GM13976 (cell line): ENCODE results near the gene MRPL52.

Experiments used
- DNase-seq: peaks from one replicate; pipeline ENCODE4 v3.0.0; 2012; ENCODE audit warnings: low spot score
- CTCF ChIP-seq: IDR thresholded peaks from 2 replicates; pipeline ENCODE4 v1.5.1; 2012; ENCODE audit warnings: borderline replicate concordance, mild to moderate bottlenecking; ENCODE audit not compliant: insufficient read depth; ENCODE audit errors: extremely low read depth, missing control alignments, control extremely low read depth
- in situ Hi-C: fragments of 300-500 bp; cut with MboI; formaldehyde crosslinking; loops from one replicate; pipeline ENCODE4 v1.12.0; 2022; ENCODE audit warnings: low sequenced_read_pairs, mixed read lengths, inconsistent platforms; ENCODE audit not compliant: unreplicated experiment

The MRPL52 gene

GRCh38 chr14:22808388-22809209 lies 21.1 kb upstream of the MRPL52 start:
- no peak for TF ChIP-seq CTCF
- DNase-seq: no peak
- in situ Hi-C loops: no loop called here

DNA sequence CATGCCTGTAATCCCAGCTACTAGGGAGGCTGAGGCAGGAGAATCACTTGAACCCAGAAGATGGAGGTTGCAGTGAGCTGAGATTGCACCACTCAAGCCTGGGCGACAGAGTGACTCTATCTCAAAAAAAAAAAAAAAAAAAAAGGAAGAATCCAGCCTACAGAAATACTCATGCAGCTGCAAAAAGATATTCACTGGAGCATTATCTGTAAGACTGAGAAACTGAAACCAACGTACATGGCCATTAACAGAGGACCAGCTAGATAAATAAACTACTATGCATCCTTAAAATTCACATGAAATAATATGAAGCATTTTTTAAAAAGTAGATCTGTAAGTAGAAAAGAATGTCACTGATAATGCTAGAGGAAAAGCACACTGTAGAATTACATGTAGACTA lies 18.0 kb upstream of the MRPL52 start:
- TF ChIP-seq CTCF: no peak
- no peak for DNase-seq
- in situ Hi-C loops: no loop called here

- TF ChIP-seq CTCF: no peak
- in situ Hi-C loops: no loop called here
- no peak for DNase-seq
Measured at GRCh38 chr14:22812744-22813143, 16.9 kb upstream of the MRPL52 start.

DNA sequence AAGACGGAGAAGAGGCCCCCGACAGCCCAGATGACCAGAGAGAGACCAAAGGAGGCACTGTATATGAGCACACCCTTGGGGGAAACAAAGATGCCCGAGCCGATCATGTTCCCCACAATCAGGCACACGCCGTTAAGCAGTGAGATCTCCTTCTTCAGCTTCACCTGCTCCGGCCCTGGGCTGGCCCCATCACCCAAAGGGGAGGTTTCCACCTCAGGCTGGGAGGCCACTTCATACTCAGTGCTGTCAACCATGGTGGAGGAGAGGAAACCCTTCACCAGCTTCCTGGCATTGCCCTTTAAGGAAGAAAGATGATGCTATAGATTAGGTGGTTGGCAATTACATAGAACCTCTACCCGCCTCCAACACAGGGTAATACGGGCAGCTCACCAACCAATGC lies 16.5 kb upstream of the MRPL52 start:
- no peak for DNase-seq
- in situ Hi-C loops: no loop called here
- no peak for TF ChIP-seq CTCF

GRCh38 chr14:22814373-22814772 lies 15.3 kb upstream of the MRPL52 start:
- DNase-seq: no peak
- TF ChIP-seq CTCF: no peak
- in situ Hi-C loops: no loop called here

GRCh38 chr14:22814941-22815713 lies 14.6 kb upstream of the MRPL52 start, which contains the start of gene SLC7A7:
SLC7A7 (minus strand) TSS chr14:22815435; CDS start chr14:22813398, 2,037 bp downstream.
- no peak for TF ChIP-seq CTCF
- DNase-seq: no peak
- in situ Hi-C loops: no loop called here
